D341Med (cell line): ENCODE results near the gene HAS3.
A peak's percentile ranks its signal among the peaks of the same experiment; 100 is the strongest.
"Not testable (repeated sequence)": the region's sequence is repeated elsewhere in the genome, so short reads cannot be mapped to it uniquely, and the experiment has no call there.

Experiments
- DNase-seq: peaks from one replicate; pipeline ENCODE4 v3.0.0; 2012; ENCODE audit warnings: low spot score

The HAS3 gene

GRCh38 chr16:69118468-69118867 lies 13.0 kb downstream of the HAS3 start:
- no peak for DNase-seq

DNA sequence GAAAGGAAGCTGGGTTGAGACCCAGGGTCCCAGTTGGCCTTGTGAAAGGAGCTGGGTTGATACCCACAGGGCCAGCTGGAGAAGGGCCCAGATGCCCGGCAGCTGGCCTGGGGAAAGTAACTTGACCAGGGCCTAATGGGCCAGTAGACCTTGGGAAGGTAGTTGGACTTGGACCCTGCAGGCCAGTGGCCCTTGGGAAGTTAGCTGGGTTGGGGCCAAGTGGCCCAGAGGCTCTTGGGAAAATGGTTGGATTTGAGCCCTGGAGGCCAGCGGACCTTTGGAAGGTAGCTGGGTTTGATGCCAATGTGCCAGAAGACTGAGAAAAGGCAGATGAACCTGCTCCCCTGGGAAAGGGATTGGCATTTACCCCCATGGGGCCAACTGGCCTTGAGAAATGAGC lies 13.5 kb downstream of the HAS3 start:
- no peak for DNase-seq

DNA sequence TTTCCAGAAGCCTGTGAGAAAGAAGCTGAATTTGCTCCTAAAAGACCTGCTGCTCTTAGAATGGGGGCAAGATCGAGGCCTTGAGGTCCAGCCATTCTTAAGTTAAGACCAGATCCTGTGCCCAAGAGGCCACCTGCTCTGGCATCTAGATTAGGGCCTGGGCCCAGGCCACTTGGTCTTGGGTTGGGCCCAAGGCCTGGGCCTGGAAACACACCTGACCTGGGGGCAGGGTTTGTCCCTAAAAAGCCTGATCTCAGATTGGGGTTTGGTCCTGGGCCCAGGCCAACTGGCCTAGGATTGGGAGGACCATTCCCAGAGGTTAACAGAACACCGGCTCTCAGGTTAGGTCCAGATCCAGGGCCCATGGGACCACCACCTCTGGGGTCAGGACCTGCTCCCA lies 14.1 kb downstream of the HAS3 start:
- DNase-seq: no peak

DNA sequence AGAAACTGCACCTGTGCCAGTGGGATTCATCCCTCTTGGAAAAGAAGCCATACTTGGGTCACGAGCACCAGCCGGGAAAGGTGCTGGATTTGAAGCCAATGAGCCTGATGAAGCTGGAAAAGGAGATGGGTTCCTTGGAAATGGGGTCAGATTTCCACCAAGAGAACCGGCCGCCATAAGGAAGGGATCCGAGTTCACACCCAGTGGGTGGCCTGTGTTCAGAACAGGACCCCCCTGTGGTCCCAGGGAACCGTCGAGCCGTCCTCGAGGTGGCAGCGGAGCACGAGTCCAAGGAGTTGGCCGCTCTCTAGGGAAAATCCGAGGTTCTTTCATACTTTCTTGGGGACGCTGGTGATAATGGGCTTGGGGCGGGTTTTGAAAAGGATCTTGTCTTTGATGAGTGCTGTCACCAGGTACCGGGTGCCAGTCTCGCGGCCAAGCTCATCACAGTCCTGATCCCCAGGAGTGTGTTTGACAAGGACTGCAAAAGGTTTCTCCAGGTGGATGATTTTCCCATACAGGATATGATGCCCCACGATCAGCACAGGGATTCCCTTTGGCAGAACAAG lies 14.7 kb downstream of the HAS3 start:
- DNase-seq: no peak

DNA sequence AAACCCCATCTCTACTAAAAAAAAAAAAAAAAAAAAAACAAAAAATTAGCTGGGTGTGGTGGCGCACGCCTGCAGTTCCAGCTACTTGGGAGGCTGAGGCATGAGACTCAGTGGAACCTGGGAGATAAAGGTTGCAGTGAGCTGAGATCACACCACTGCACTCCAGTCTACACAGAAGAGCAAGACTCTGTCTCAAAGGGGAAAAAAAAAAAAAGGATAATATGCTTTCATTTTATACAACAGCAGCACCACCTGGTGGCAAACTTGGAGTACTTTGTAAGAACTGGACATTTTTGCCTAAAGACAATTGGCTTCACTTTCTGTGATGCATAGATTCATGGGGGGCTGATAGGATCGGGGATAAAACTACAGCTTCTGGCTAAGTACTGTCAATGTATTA lies 18.5 kb downstream of the HAS3 start:
- no peak for DNase-seq

- DNase-seq: not testable (repeated sequence)
Observed at GRCh38 chr16:69124406-69124805, 19.0 kb downstream of the HAS3 start.

DNA sequence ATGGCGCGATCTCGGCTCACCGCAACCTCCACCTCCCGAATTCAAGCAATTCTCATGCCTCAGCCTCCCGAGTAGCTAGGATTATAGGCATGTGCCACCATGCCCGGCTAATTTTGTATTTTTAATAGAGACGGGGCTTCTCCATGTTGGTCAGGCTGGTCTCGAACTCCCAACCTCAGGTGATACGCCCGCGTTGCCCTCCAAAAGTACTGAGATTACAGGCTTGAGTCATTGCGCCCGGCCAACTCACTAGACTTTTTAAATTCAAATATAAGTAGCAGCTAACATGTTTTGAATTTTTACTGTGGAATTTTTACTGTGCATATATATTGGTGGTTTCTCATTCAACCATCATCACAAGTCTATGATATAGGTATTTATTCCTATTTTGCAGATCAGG lies 19.5 kb downstream of the HAS3 start:
- not testable (repeated sequence) for DNase-seq

GRCh38 chr16:69126221-69126620 lies 20.8 kb downstream of the HAS3 start:
- DNase-seq: no peak

- not testable (repeated sequence) for DNase-seq
Observed at GRCh38 chr16:69126801-69127200, 21.3 kb downstream of the HAS3 start.

DNA sequence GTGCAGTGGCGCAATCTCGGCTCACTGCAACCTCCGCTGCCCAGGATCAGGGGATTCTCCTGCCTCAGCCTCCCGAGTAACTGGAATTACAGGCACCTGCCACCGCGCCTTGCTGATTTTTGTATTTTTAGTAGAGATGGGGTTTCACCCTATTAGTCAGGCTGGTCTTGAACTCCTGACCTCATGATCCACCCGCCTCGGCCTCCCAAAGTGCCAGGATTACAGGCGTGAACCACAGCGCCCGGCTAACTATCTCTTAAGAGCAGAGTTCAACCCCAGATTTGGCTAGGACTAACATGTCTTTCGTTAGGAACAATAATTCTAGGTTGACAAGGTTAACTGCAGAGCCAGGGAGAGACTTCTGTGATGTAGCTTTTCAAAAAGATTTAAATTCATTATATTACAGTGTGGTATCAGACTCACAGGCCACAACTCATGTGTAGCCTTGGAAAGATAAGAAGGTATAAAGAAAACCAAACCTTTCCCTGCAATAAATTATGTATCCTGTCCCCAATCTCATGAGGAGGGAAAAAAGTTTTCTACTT lies 22.6 kb downstream of the HAS3 start:
- DNase-seq: no peak

- no peak for DNase-seq
Observed at GRCh38 chr16:69130461-69130860, 25.0 kb downstream of the HAS3 start.

DNA sequence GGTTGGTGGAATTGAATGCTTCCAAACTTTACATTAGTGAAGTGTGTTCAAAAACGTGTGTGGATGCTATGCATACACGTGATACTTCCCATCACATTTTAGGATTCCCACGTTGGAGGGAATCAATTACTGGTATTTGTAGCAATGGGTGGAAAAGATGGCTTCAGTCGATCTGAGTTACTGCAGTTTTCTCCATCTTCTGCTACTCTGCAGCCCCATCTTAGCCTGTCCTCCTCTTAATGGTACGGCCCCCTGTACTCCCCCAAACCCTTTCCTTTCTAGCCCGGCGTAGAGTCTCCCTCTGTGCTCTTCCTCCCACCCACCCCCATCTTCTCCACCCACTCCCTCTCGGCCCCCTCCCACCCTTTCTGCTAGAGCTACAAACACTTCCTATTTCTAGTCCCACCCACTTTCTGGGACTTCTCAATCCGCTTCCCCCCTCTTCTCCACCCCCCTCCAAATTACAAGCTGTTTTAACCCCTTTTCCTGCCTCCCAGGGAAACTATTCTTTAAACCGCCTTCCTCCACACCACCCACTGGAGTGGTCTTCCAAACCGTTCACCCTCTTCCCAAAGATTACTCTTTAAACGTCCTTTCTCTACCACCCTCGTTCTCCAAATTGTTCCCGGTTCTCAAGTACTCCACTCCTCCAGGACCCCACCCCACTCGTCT lies 25.9 kb downstream of the HAS3 start:
- DNase-seq: peak; percentile 57

DNA sequence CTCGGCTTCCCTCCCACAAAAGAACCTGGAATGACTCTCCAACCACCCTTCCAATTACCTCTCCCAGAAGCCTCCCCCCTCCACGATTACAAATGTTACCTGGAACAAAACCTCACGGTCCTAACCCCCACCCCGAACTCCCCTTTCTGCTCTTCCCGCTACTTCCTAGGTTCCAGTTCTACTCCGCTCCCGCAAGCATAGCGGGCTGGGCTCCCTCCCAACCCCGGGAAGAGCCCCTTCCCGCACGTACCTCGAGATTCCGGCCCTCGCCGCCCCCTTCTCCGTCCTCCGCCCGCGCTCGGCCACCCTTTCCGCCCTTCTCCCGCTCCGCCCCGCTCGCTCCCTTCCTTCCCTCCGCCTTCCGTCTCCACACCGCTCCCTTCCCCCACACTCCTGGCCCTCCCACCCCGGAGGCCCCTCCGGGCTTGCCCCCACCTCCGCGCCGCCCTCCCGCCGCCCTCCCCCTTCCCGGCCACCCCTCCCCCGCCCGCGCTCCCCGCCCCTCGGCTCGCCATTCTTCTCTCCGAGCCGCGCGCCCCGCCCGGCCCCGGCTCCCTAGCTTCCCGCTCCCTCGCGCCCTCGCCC lies 26.5 kb downstream of the HAS3 start:
- peak; percentile 93 for DNase-seq

GRCh38 chr16:69132424-69133252 lies 27.2 kb downstream of the HAS3 start, which contains the start of the genes CHTF8 and UTP4:
Gene CHTF8 (minus strand): TSS chr16:69132588. CDS start chr16:69121458, 11,130 bp downstream.
Gene UTP4 (plus strand): TSS chr16:69132649. CDS start chr16:69133460, 811 bp downstream.
- peak; percentile 91 for DNase-seq

DNA sequence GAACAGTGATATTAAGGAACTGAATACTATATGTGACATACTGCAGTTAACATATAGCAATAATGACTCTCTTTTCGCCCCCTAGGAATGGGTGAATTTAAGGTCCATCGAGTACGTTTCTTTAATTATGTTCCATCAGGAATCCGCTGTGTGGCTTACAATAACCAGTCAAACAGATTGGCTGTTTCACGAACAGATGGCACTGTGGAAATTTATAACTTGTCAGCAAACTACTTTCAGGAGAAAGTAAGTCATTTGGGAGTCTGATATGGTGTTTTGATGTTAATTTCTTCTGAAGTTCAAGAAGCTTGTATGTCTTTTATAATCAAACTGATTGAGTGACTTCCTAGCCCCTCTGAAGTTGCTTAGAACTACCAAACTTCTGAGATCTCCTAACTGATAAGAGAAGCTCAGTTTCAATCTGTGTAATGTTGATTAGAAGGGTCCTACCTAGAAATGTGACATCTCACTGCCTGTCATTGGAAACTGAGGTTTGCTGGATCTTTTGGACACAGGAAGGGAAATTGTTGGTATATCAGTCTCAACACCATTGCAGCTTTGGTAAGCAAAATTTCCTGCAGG lies 28.0 kb downstream of the HAS3 start:
- DNase-seq: no peak

- DNase-seq: no peak
Observed at GRCh38 chr16:69138608-69139007, 33.2 kb downstream of the HAS3 start.

GRCh38 chr16:69139464-69139863 lies 34.0 kb downstream of the HAS3 start:
- DNase-seq: not testable (repeated sequence)

GRCh38 chr16:69141014-69141413 lies 35.6 kb downstream of the HAS3 start:
- no peak for DNase-seq

DNA sequence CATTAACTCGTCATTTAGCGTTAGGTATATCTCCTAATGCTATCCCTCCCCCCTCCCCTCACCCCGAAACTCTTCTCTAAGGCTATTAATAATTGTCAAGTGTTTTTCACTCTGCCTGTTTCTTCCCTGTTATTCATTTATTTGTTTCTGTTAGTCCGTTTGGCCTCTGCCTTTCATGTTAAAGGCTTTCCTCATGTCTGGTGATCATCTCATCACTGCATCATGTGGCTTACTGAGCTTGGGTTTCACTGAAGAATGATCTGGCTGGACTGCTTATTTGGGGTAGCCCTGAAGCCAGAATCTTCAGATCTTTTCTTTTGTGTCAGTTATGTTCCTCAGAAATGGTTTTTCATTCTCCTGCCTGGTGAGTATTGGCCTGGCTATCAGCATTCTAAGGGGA lies 36.5 kb downstream of the HAS3 start:
- DNase-seq: no peak

GRCh38 chr16:69143116-69143515 lies 37.7 kb downstream of the HAS3 start:
- peak; percentile 55 for DNase-seq

DNA sequence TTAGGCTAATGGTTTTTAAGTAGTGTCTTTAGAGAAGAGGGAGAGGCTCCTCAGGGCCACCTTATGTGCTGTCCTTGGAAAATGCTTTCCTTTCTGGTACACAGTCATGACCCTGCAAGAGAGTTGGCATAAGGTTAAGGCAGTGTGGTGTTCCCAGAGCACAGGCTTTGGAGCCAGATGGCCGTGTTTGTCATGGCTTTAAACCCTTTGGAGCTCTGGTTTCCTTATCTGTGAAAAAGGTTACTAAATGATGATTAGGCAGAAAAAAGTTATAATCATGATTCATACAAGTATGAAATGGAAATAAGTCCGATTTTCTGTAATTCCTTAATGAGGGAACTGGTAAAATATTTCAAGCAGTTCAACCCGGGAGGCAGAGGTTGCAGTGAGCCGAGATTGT lies 40.2 kb downstream of the HAS3 start:
- no peak for DNase-seq

- not testable (repeated sequence) for DNase-seq
Observed at GRCh38 chr16:69149621-69150020, 44.2 kb downstream of the HAS3 start.
